Measurements from ENCODE around the gene LAG3.

- TF ChIP-seq CTCF (IDR thresholded peaks at IDR 0.05) (no peak), POLR2A (IDR thresholded peaks at IDR 0.05) (no peak)
Observed at GRCh38 chr12:6768990-6769389, 3.3 kb upstream of the LAG3 start.
